ENCODE results near the gene EIF2S3. TPM values are rescaled to one million over a fixed set of nuclear protein-coding genes. Genes with fewer than 3 reads are reported as not detected.

Gene EIF2S3
- total and polyA plus RNA-seq, 2 of the 4 experiments (the other 2 are of a cell fraction): 97.9 to 416 TPM

DNA sequence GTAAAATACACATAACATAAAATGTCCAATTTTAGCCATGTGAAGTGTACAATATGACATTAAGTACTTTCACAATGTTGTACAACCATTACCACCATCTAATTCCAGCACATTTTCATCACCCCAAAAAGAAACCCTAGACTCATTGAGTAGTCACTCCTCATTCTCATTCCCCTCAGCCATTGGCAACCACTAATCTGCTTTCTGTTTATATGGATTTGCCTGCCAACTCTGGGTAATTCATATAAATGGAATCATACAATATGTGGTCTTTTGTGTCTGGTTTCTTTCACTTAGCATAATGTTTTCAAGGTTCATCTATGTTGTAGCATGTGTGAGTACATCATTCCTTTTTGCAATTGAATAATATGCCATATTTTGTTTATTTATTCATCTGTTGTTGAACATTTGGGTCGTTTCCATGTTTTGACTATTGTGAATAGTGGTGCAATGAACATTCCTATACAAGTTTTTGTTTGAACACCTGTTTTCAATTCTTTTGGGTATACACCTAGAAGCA lies 43.0 kb downstream of the EIF2S3 start:
- BruUV-seq (replicated peaks): no TSS peak
- ATAC-seq (ENCODE audit: low read depth) (no peak), DNase-seq (peak; percentile 58)
- no peaks in the 10 kb centered on the region for H3K79me1 ChIP-seq (ENCODE audit: low read depth in 1 of 2, low read length in 2 of 2)
- H3K9ac ChIP-seq (ENCODE audit: low read depth, low read length): no peak overlapping the region
- in situ Hi-C loops (cut with MboI; ENCODE audit: low sequenced_read_pairs): no loop called here
- no peak overlapping the region for H3K56ac ChIP-seq (ENCODE audit: extremely low read depth, insufficient read depth, low read length)
- no peak overlapping the region for H2BK20ac ChIP-seq (ENCODE audit: low read depth, low read length)
- no peak overlapping the region for H2BK120ac ChIP-seq (ENCODE audit: low read depth, low read length)
- no peaks in the 10 kb centered on the region for H3K36me3 ChIP-seq (ENCODE audit: control insufficient read depth, insufficient read depth, low read length)
- H4K8ac ChIP-seq (ENCODE audit: low read depth in 2 of 2, low read length in 2 of 2): no peak overlapping the region
- dilution Hi-C loops (cut with HindIII; ENCODE audit: low sequenced_read_pairs, unreplicated experiment): no loop called here
- ChIA-PET POLR2A (ENCODE audit: unreplicated experiment) (no interaction called here), CTCF (interaction anchor here (0.7 kb wide), 1 partner anchor 985 kb away, joined by 3 read pairs; no protein-coding TSS in a partner anchor)
- H2BK15ac ChIP-seq (ENCODE audit: low read depth, low read length): no peak overlapping the region
- H3K4ac ChIP-seq (ENCODE audit: low read depth, low read length): no peak overlapping the region
- no peak overlapping the region for H2AK5ac ChIP-seq (ENCODE audit: low read depth, low read length)
- no peak overlapping the region for H3K27ac ChIP-seq (ENCODE audit: insufficient read depth, low read length)
- H4K91ac ChIP-seq (ENCODE audit: insufficient read depth, low read depth, low read length): no peak overlapping the region
- H3K9me3 ChIP-seq (ENCODE audit: control insufficient read depth, insufficient read depth, low read length): no peaks in the 10 kb centered on the region
- peaks cover 4% of the 10 kb centered on the region; the same call in 1 of the 2 replicates for H3K9me1 ChIP-seq (ENCODE audit: insufficient read depth, low read length)
- H4K20me1 ChIP-seq (ENCODE audit: insufficient read depth, low read length): no peaks in the 10 kb centered on the region
- WGBS, 2 experiments (ENCODE audit: extremely low coverage in 2 of 2, insufficient read length in 1 of 2): no CpG with 5 or more reads among the region's 1 CpG
- no peak overlapping the region for H2AK9ac ChIP-seq (replicated peaks; ENCODE audit: low read depth, low read length, poor library complexity)
- no peak overlapping the region for H2BK5ac ChIP-seq (ENCODE audit: low read depth, low read length, poor library complexity, severe bottlenecking)
- H3K18ac ChIP-seq (ENCODE audit: low read depth, low read length): no peak overlapping the region
- peaks cover 3% of the 10 kb centered on the region for H3K4me1 ChIP-seq (ENCODE audit: control insufficient read depth, insufficient read depth, low read length)
- no peak overlapping the region for H3K23ac ChIP-seq (ENCODE audit: low read depth, low read length)
- no peak overlapping the region for H3K4me2 ChIP-seq (ENCODE audit: low read depth, low read length)
- H3K14ac ChIP-seq (replicated peaks; ENCODE audit: low read depth, low read length): no peak overlapping the region
- no peak overlapping the region for H3K4me3 ChIP-seq (ENCODE audit: insufficient read depth, low read depth, low read length)
- H2AFZ ChIP-seq (replicated peaks; ENCODE audit: low read length, poor library complexity): no peak overlapping the region
- H3K27me3 ChIP-seq (ENCODE audit: control insufficient read depth, insufficient read depth, low read length): peaks cover 3% of the 10 kb centered on the region; the same call in 1 of the 2 replicates
- TF ChIP-seq MAZ (IDR thresholded peaks at IDR 0.05; ENCODE audit: borderline replicate concordance, low read depth, low read length) (no peak), RAD21 (IDR thresholded peaks at IDR 0.05; ENCODE audit: low read length) (no peak), BHLHE40 (IDR thresholded peaks at IDR 0.05; ENCODE audit: low read depth, low read length) (no peak), RCOR1 (IDR thresholded peaks at IDR 0.05; ENCODE audit: insufficient replicate concordance, low read length) (no peak), FOS (IDR thresholded peaks at IDR 0.05; ENCODE audit: low read depth, low read length) (no peak), CHD1 (IDR thresholded peaks at IDR 0.05; ENCODE audit: low read depth, low read length) (no peak), MXI1 (IDR thresholded peaks at IDR 0.05; ENCODE audit: borderline replicate concordance, low read depth, low read length) (no peak), POLR2A (IDR thresholded peaks at IDR 0.05; ENCODE audit: low read depth, low read length) (no peak), MAFK (IDR thresholded peaks at IDR 0.05; ENCODE audit: low read depth, low read length) (no peak), NFE2L2 (IDR thresholded peaks at IDR 0.05; ENCODE audit: low read depth, low read length) (no peak), RFX5 (IDR thresholded peaks at IDR 0.05; ENCODE audit: low read depth, low read length) (no peak), CEBPB (IDR thresholded peaks at IDR 0.05; ENCODE audit: low read depth, low read length) (no peak), SMC3 (IDR thresholded peaks at IDR 0.05; ENCODE audit: low read depth, low read length) (no peak)
- TF ChIP-seq, protein P1, sequence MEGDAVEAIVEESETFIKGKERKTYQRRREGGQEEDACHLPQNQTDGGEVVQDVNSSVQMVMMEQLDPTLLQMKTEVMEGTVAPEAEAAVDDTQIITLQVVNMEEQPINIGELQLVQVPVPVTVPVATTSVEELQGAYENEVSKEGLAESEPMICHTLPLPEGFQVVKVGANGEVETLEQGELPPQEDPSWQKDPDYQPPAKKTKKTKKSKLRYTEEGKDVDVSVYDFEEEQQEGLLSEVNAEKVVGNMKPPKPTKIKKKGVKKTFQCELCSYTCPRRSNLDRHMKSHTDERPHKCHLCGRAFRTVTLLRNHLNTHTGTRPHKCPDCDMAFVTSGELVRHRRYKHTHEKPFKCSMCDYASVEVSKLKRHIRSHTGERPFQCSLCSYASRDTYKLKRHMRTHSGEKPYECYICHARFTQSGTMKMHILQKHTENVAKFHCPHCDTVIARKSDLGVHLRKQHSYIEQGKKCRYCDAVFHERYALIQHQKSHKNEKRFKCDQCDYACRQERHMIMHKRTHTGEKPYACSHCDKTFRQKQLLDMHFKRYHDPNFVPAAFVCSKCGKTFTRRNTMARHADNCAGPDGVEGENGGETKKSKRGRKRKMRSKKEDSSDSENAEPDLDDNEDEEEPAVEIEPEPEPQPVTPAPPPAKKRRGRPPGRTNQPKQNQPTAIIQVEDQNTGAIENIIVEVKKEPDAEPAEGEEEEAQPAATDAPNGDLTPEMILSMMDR (conservative IDR thresholded peaks at IDR 0.05; ENCODE audit: low read depth, low read length): no peak
- TF ChIP-seq, protein P2, sequence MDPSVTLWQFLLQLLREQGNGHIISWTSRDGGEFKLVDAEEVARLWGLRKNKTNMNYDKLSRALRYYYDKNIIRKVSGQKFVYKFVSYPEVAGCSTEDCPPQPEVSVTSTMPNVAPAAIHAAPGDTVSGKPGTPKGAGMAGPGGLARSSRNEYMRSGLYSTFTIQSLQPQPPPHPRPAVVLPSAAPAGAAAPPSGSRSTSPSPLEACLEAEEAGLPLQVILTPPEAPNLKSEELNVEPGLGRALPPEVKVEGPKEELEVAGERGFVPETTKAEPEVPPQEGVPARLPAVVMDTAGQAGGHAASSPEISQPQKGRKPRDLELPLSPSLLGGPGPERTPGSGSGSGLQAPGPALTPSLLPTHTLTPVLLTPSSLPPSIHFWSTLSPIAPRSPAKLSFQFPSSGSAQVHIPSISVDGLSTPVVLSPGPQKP (IDR thresholded peaks at IDR 0.05; ENCODE audit: borderline replicate concordance, low read depth, low read length): no peak
- TF ChIP-seq, protein P3, sequence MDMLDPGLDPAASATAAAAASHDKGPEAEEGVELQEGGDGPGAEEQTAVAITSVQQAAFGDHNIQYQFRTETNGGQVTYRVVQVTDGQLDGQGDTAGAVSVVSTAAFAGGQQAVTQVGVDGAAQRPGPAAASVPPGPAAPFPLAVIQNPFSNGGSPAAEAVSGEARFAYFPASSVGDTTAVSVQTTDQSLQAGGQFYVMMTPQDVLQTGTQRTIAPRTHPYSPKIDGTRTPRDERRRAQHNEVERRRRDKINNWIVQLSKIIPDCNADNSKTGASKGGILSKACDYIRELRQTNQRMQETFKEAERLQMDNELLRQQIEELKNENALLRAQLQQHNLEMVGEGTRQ (IDR thresholded peaks at IDR 0.05; ENCODE audit: low read depth, low read length): no peak
- intact Hi-C loops (cut with micrococcal nuclease): no loop called here
- H4K5ac ChIP-seq (ENCODE audit: low read depth, low read length): no peak overlapping the region
